ENCODE results near the gene SH2D7.
"Not testable (repeated sequence)": the region's sequence is repeated elsewhere in the genome, so short reads cannot be mapped to it uniquely, and the experiment has no call there.

Gene SH2D7

DNA sequence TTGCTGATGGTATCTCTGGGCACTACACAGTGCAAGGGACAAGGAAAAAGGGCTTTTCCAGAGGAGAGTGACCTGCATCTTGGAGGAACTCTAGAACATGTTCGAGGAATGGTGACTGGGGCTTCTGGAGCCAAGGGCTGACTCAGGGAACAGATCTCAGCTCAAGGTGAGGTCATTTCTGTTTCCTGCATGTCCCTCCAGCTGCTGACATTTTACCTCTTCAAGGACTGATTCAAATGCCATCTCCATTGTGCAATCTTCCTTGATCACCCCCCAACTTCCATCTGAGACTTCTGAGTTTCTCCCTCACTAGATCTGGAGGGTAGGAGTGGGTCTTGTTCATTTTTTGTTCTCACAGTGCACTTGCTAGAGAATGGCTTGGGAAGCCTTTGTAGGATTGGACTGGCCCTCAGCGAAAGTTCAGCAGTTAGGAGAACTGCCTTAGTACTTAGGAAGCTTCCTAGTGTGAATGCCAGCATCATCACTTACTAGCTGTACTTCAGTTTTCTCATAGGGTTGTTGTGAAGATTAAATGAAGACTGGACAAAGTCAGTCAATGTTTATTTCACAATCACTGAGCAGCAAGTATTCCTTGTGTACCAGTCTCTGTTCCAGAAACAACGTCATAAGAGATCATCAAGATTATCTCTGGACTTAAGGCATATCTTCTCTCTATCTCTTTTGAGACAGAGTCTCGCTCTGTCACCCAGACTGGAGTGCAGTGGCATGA lies 54.2 kb downstream of the SH2D7 start:
- no peak for DNase-seq

- DNase-seq: no peak
These were observed 55.2 kb downstream of the SH2D7 start for GRCh38 chr15:78147566-78147965.

DNA sequence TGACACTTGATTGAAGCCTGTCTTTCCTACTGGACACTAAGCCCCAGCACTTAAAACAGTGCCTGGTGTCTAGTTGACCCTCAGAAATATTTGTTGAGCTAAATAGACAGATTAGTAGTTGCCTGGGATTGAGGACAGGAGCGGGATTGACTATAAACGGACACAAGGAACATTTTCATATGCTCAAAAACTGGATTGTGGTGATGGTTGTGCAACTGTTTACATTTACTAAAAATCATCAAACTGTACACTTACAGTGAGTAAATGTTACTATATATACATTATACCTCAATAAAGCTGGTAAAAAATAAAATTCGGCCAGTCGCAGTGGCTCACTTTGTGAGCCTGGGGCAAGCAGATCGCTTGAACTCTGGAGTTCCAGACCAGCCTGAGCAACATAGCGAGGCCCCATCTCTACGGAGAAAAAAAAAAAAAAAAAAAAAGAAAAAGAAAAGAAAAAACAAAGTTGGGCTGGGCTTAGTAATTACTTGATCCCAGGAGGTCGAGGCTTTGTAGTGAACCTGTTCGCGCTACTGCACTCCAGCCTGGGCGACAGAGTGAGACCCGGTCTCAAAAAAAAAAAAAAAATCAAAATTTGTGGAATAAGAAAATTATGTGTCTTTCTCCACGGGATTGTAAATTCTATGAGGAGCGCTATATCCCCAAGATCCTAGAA lies 56.2 kb downstream of the SH2D7 start:
- no peak for DNase-seq

DNA sequence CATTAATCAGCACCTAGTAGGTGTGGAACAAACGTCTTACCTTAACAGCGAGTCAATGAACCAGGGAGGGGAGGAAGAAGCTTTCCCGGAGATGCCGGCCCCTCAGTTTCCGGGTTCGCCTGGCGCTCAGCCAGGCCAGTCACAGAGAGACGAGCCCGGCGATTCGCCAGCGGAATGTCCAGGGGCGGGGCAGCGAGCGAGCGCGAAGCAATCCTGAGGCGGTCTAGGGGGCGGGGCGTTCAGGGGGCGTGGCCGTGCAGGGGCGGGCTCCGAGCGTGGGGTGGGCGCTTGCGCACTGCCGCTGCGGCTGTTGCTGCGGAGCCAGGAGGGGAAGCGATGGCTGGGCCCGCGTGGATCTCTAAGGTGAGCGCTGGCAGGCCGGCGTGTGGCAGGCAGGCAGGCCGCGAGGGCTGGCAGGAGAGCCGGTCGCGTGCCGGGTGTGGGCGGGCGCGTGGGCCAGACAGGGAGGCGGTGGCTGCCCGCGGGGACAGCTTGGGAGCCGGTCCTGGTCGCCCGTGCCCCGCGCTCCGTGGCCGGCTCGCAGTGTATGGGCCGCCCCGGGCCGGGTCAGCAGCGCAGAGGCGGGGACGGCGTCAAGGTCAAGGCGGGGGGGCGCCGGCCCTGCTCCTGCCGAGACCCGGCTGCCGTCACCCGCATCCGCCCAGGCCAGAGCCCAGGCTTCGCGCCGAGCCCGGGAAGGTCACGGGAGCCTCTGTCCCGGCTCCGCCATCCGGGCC lies 56.9 kb downstream of the SH2D7 start, which contains the start of gene IDH3A:
Gene IDH3A (plus strand): TSS at position 295 of the 737 bp plus-strand sequence. CDS start 42 bp downstream, at position 337.
- DNase-seq: peak; percentile 90 to 98

GRCh38 chr15:78149805-78150751 lies 57.7 kb downstream of the SH2D7 start:
- DNase-seq: peak; percentile 33 to 56

- DNase-seq: not testable (repeated sequence)
These were observed 58.7 kb downstream of the SH2D7 start for GRCh38 chr15:78151075-78151474.

All from NCI-H526 (cell line).